HepG2 (cell line): Measurements from ENCODE around the gene GGTLC1. TPM values are rescaled to one million over a fixed set of nuclear protein-coding genes. Genes with fewer than 3 reads are reported as not detected.
A peak's percentile ranks its signal among the peaks of the same experiment; 100 is the strongest.

Experiments
- ATAC-seq: fragments of 200-7000 bp; cut with Tn5 transposase; 3 replicates; pipeline ENCODE4 v1.9.1; 2020; ENCODE audit warnings: mild to moderate bottlenecking, moderate library complexity
- BruUV-seq: library from RNA; stranded (reverse); fragments of 400-500 nt; replicated peaks from 2 replicates; lab custom pipeline; 2021; lab: Mats Ljungman, UMichigan
- CTCF ChIA-PET: fragments of 300-600 bp; formaldehyde crosslinking; extraction: SDS; loops from one replicate; lab custom pipeline; 2021; ENCODE audit warnings: low total read pairs, inconsistent platforms, low intra/inter-chr PET ratio; lab: Yijun Ruan, JAX
- POLR2A ChIA-PET: fragments of 350-600 bp; sonication (Branson Sonifier 250); formaldehyde crosslinking; loops from one replicate; lab custom pipeline; 2020; ENCODE audit warnings: antibody characterized with exemption, inconsistent platforms; lab: Yijun Ruan, JAX
- DNase-seq: peaks from one replicate; pipeline ENCODE4 v3.0.0-alpha.2; 2015; ENCODE audit warnings: low spot score
- FAIRE-seq: peaks from 3 replicates; lab custom pipeline; 2011; peaks lifted over from hg19 to GRCh38; lab: Jason Lieb, UNC
- H2AFZ ChIP-seq: one replicate; pipeline ENCODE4 v1.6.1; 2011; ENCODE audit warnings: low read length, inconsistent platforms
- H3K27ac ChIP-seq: fragments of 300-600 bp; 3 replicates; pipeline ENCODE4 v1.8.0; 2011; ENCODE audit warnings: mixed run types, mild to moderate bottlenecking, mixed read lengths, low read length, inconsistent platforms; ENCODE audit not compliant: insufficient read depth; ENCODE audit errors: extremely low read length
- H3K27me3 ChIP-seq, 2 experiments: fragments of 200-600 bp in 1 of 2; 2 replicates in 1 of 2; 3 replicates in 1 of 2; pipeline versions ENCODE4 v1.6.0 to v1.8.0; 2011; ENCODE audit warnings: low read length in 2 of 2, mild to moderate bottlenecking in 2 of 2, moderate library complexity in 2 of 2, inconsistent platforms in 1 of 2; ENCODE audit not compliant: insufficient read depth in 2 of 2, control insufficient read depth in 1 of 2
- H3K36me3 ChIP-seq, 2 experiments: fragments of 200-600 bp in 1 of 2; replicated peaks in 1 of 2; 2 replicates in 1 of 2; 3 replicates in 1 of 2; pipeline versions ENCODE4 v1.5.1 to v1.8.0; 2011; ENCODE audit warnings: low read length in 2 of 2, inconsistent platforms in 1 of 2; ENCODE audit not compliant: insufficient read depth in 2 of 2, control insufficient read depth in 1 of 2
- H3K4me1 ChIP-seq: 2 replicates; pipeline ENCODE4 v1.5.1; 2012; ENCODE audit warnings: low read length, inconsistent platforms; ENCODE audit not compliant: insufficient read depth
- H3K4me2 ChIP-seq: 2 replicates; pipeline ENCODE4 v1.6.0; 2011; ENCODE audit warnings: low read depth, low read length, inconsistent platforms
- H3K4me3 ChIP-seq, 3 experiments: fragments of 200-600 bp in 1 of 3; sonication (generic), shearing (Covaris generic) in 1 of 3; replicated peaks in 1 of 3; 2 replicates each; pipeline ENCODE4 v1.5.1; 2011 to 2016; ENCODE audit warnings: low read length in 3 of 3, inconsistent platforms in 2 of 3, low read depth in 2 of 3, mild to moderate bottlenecking in 2 of 3, control low read depth in 1 of 3, mixed read lengths in 1 of 3; ENCODE audit not compliant: insufficient read depth in 1 of 3
- H3K79me2 ChIP-seq: one replicate; pipeline ENCODE4 v1.6.1; 2011; ENCODE audit warnings: low read length, inconsistent platforms; ENCODE audit not compliant: insufficient read depth
- H3K9ac ChIP-seq: 2 replicates; pipeline ENCODE4 v1.6.0; 2011; ENCODE audit warnings: mild to moderate bottlenecking, low read depth, low read length, inconsistent platforms; ENCODE audit not compliant: insufficient read depth
- H3K9me3 ChIP-seq: 2 replicates; pipeline ENCODE4 v1.5.1; 2012; ENCODE audit warnings: mild to moderate bottlenecking, low read length
- H4K20me1 ChIP-seq: 2 replicates; pipeline ENCODE4 v1.6.0; 2011; ENCODE audit warnings: inconsistent platforms, mild to moderate bottlenecking, low read length, moderate library complexity; ENCODE audit not compliant: insufficient read depth
- ARHGAP35 ChIP-seq: sonication (generic); formaldehyde crosslinking; IDR thresholded peaks from 2 replicates; pipeline ENCODE4 v1.9.0; 2022; ENCODE audit warnings: mild to moderate bottlenecking, inconsistent platforms, moderate library complexity, missing genetic modification reagents, borderline replicate concordance
- DNMT3B ChIP-seq: conservative IDR thresholded peaks from 2 replicates; pipeline ENCODE4 v1.6.1; 2016; ENCODE audit warnings: missing biosample characterization, control low read depth
- DRAP1 ChIP-seq: IDR thresholded peaks from 2 replicates; pipeline ENCODE4 v1.6.1; 2016; ENCODE audit warnings: missing genetic modification reagents, missing compliant biosample characterization
- EP300 ChIP-seq, 3 experiments: sonication (generic) in 1 of 3; formaldehyde crosslinking in 1 of 3; IDR thresholded peaks; 2 replicates each; pipeline versions ENCODE4 v1.5.1 to v1.6.1; 2011 to 2020; ENCODE audit warnings: low read depth in 2 of 3, low read length in 2 of 3, borderline replicate concordance in 1 of 3, improper control_type of control experiment in 1 of 3, mild to moderate bottlenecking in 1 of 3, missing genetic modification reagents in 1 of 3, moderate library complexity in 1 of 3
- ETV6 ChIP-seq: sonication (generic); formaldehyde crosslinking; conservative IDR thresholded peaks from 2 replicates; pipeline ENCODE4 v1.4.0; 2020; ENCODE audit warnings: missing genetic modification reagents
- KDM1A ChIP-seq: IDR thresholded peaks from 2 replicates; pipeline ENCODE4 v1.6.1; 2016; ENCODE audit warnings: missing compliant biosample characterization
- KMT2B ChIP-seq: IDR thresholded peaks from 2 replicates; pipeline ENCODE4 v1.6.1; 2016; ENCODE audit warnings: missing genetic modification reagents, missing compliant biosample characterization
- NFIC ChIP-seq: IDR thresholded peaks from 2 replicates; pipeline ENCODE4 v1.6.1; 2012; ENCODE audit warnings: mild to moderate bottlenecking, low read length, inconsistent platforms
- POGK ChIP-seq: sonication (generic); formaldehyde crosslinking; conservative IDR thresholded peaks from 2 replicates; pipeline ENCODE4 v1.8.0; 2022; ENCODE audit warnings: mild to moderate bottlenecking, moderate library complexity, missing genetic modification reagents
- RAD21 ChIP-seq: fragments of 450-650 bp; formaldehyde crosslinking; IDR thresholded peaks from 2 replicates; pipeline ENCODE4 v1.5.0; 2020; ENCODE audit warnings: mild to moderate bottlenecking
- RELA ChIP-seq: sonication (generic); formaldehyde crosslinking; IDR thresholded peaks from 2 replicates; pipeline ENCODE4 v1.4.0; 2020; ENCODE audit warnings: missing genetic modification reagents
- SMC3 ChIP-seq: IDR thresholded peaks from 2 replicates; pipeline ENCODE4 v1.6.1; 2011; ENCODE audit warnings: low read length, improper control_type of control experiment
- SP1 ChIP-seq, 2 experiments: fragments of 450-650 bp in 1 of 2; sonication (generic) in 1 of 2; formaldehyde crosslinking in 1 of 2; IDR thresholded peaks; 2 replicates each; pipeline versions ENCODE4 v1.4.0 to v1.6.1; 2016 to 2020; ENCODE audit warnings: missing genetic modification reagents in 1 of 2
- SP5 ChIP-seq: IDR thresholded peaks from 2 replicates; pipeline ENCODE4 v1.6.1; 2016; ENCODE audit warnings: low read depth, borderline replicate concordance
- STAG1 ChIP-seq: sonication (generic); formaldehyde crosslinking; IDR thresholded peaks from 2 replicates; pipeline ENCODE4 v1.4.0; 2020; ENCODE audit warnings: missing genetic modification reagents
- ZBTB1 ChIP-seq: sonication (generic); formaldehyde crosslinking; IDR thresholded peaks from 2 replicates; pipeline ENCODE4 v1.4.0; 2020; ENCODE audit warnings: missing genetic modification reagents, borderline replicate concordance
- ZFP41 ChIP-seq: sonication (generic); formaldehyde crosslinking; IDR thresholded peaks from 2 replicates; pipeline ENCODE4 v1.4.0; 2020; ENCODE audit warnings: mild to moderate bottlenecking, missing genetic modification reagents, borderline replicate concordance
- ZNF432 ChIP-seq: sonication (generic); formaldehyde crosslinking; IDR thresholded peaks from 2 replicates; pipeline ENCODE4 v1.5.0; 2020; ENCODE audit warnings: missing genetic modification reagents, mild to moderate bottlenecking, borderline replicate concordance
- ZNF776 ChIP-seq: sonication (generic); formaldehyde crosslinking; IDR thresholded peaks from 2 replicates; pipeline ENCODE4 v1.4.0; 2020; ENCODE audit warnings: mild to moderate bottlenecking, missing genetic modification reagents
- WGBS: methylation state at CpG from one replicate; pipeline ENCODE4 v1.1.6; 2017; ENCODE audit warnings: low lambda C conversion rate; 5-methylcytosine and 5-hydroxymethylcytosine counted together
- in situ Hi-C: cut with HindIII; loops from 2 replicates; pipeline ENCODE4 v1.10.0; 2017; ENCODE audit warnings: low pct_unique_long_range_greater_than_20kb; ENCODE audit not compliant: extremely low pct_ligation_motif_present
- intact Hi-C: fragments of 100-400 bp; cut with micrococcal nuclease; formaldehyde crosslinking; loops from one replicate; pipeline ENCODE4 v1.10.0; 2022; ENCODE audit not compliant: unreplicated experiment
- polyA plus RNA-seq, 8 experiments: library from polyadenylated mRNA; depleted of rRNA in 3 of 8; stranded (reverse) in 7 of 8; unstranded in 1 of 8; fragments of >200 nt; fragmentation: Illumina TruSeq in 4 of 8; extraction: Trizol in 4 of 8; gene quantifications; 2 replicates each; pipeline versions ENCODE4 v1.2.1 to v1.2.3, GENCODE V29; 2011 to 2016; ENCODE audit warnings: low read depth in 4 of 8, missing spikeins in 1 of 8, mixed read lengths in 1 of 8; ENCODE audit not compliant: insufficient read depth in 1 of 8
- total RNA-seq, 5 experiments: library from RNA; depleted of rRNA; stranded (reverse); fragments of >200 nt; fragmentation: Illumina TruSeq; extraction: Trizol; gene quantifications; 2 replicates each; pipeline ENCODE4 v1.2.3, GENCODE V29; 2016; ENCODE audit warnings: low read depth in 1 of 5
- TF ChIP-seq, protein P1 (sequence below): sonication (generic); formaldehyde crosslinking; IDR thresholded peaks from 2 replicates; pipeline ENCODE4 v1.5.0; 2020; ENCODE audit warnings: mild to moderate bottlenecking, missing genetic modification reagents

The GGTLC1 gene
- total and polyA plus RNA-seq, 2 of the 13 experiments (the other 11 are each of a cell fraction or from before 2014, with no cell fraction given), result not detected

- Histone ChIP-seq H3K4me2 (no peak overlapping the region), H3K27me3 (no peaks in the 10 kb centered on the region), H4K20me1 (no peaks in the 10 kb centered on the region), H3K4me3 (no peak overlapping the region), H3K27ac (no peak overlapping the region), H3K9ac (no peak overlapping the region), H3K9me3 (no peaks in the 10 kb centered on the region), H3K79me2 (no peaks in the 10 kb centered on the region), H2AFZ (no peak overlapping the region), H3K4me1 (no peaks in the 10 kb centered on the region), H3K36me3 (no peaks in the 10 kb centered on the region)
- ATAC-seq (peak; percentile 49; the same call in 2 of the 3 replicates), DNase-seq (peak; percentile 50), FAIRE-seq (peak; percentile 72)
- in situ Hi-C loops, result loop anchor here (5.0 to 10.0 kb wide), 3 partner anchors 64 to 201 kb away; no protein-coding TSS in a partner anchor
- POLR2A ChIA-PET, result no interaction called here
- whole genome bisulfite sequencing, result 29% methylated on average over 11 of the region's 11 CpGs
- CTCF ChIA-PET, result interaction anchor here (0.7 to 3.0 kb wide), 5 partner anchors 59 to 922 kb away, joined by 3 to 46 read pairs (median 5); no protein-coding TSS in a partner anchor
- intact Hi-C loops, result loop anchor here (1.0 kb wide), 2 partner anchors 59 to 107 kb away; no protein-coding TSS in a partner anchor
- no TSS peak for BruUV-seq
- no peak for TF ChIP-seq DNMT3B
- TF ChIP-seq RAD21 (CRISPR knock-in tag), result peak; percentile 45; the same call in 1 of the 2 replicates
- TF ChIP-seq STAG1 (CRISPR knock-in tag), result peak; percentile 68
- TF ChIP-seq ZBTB1 (CRISPR knock-in tag), result no peak
- no peak for TF ChIP-seq KDM1A (CRISPR knock-in tag)
- no peak for TF ChIP-seq POGK (CRISPR knock-in tag)
- TF ChIP-seq SMC3, result peak; percentile 86
- no peak for TF ChIP-seq KMT2B
- TF ChIP-seq SP5 (CRISPR knock-in tag), result no peak
- TF ChIP-seq SP1 (IDR thresholded peaks at IDR 0.05), result no peak
- TF ChIP-seq SP1 (CRISPR knock-in tag; IDR thresholded peaks at IDR 0.05), result no peak
- no peak for TF ChIP-seq ZFP41 (CRISPR knock-in tag)
- no peak for TF ChIP-seq ARHGAP35 (CRISPR knock-in tag)
- TF ChIP-seq, protein P1, sequence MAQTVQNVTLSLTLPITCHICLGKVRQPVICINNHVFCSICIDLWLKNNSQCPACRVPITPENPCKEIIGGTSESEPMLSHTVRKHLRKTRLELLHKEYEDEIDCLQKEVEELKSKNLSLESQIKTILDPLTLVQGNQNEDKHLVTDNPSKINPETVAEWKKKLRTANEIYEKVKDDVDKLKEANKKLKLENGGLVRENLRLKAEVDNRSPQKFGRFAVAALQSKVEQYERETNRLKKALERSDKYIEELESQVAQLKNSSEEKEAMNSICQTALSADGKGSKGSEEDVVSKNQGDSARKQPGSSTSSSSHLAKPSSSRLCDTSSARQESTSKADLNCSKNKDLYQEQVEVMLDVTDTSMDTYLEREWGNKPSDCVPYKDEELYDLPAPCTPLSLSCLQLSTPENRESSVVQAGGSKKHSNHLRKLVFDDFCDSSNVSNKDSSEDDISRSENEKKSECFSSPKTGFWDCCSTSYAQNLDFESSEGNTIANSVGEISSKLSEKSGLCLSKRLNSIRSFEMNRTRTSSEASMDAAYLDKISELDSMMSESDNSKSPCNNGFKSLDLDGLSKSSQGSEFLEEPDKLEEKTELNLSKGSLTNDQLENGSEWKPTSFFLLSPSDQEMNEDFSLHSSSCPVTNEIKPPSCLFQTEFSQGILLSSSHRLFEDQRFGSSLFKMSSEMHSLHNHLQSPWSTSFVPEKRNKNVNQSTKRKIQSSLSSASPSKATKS (CRISPR knock-in tag), result no peak
- TF ChIP-seq ZNF432 (CRISPR knock-in tag), result no peak
- no peak for TF ChIP-seq RELA
- no peak for TF ChIP-seq EP300 (IDR thresholded peaks at IDR 0.05; ENCODE audit: low read depth in 2 of 2, low read length in 2 of 2)
- TF ChIP-seq EP300 (CRISPR knock-in tag; IDR thresholded peaks at IDR 0.05; ENCODE audit: borderline replicate concordance), result no peak
- no peak for TF ChIP-seq ETV6
- TF ChIP-seq NFIC, result no peak
- no peak for TF ChIP-seq DRAP1 (CRISPR knock-in tag)
- TF ChIP-seq ZNF776, result no peak
Measured at GRCh38 chr20:23995905-23996666, 7.5 kb upstream of the GGTLC1 start.
